MG63 (cell line): Measurements from ENCODE around the gene MIER3. TPM values are rescaled to one million over a fixed set of nuclear protein-coding genes. Genes with fewer than 3 reads are reported as not detected.

Source experiments
- DNase-seq: peaks from one replicate; pipeline ENCODE4 v3.0.0-alpha.2; 2020
- H3K27me3 ChIP-seq: fragments of 250-450 bp; sonication (Bioruptor Pico); 2 replicates; pipeline ENCODE4 v1.5.1; 2020; ENCODE audit warnings: mild to moderate bottlenecking, moderate library complexity
- H3K36me3 ChIP-seq: fragments of 250-450 bp; sonication (Bioruptor Pico); 2 replicates; pipeline ENCODE4 v1.5.1; 2020; ENCODE audit warnings: mild to moderate bottlenecking, moderate library complexity
- H3K4me3 ChIP-seq: fragments of 250-450 bp; sonication (Bioruptor Pico); 2 replicates; pipeline ENCODE4 v1.5.1; 2020; ENCODE audit warnings: mild to moderate bottlenecking, moderate library complexity
- H3K9me3 ChIP-seq: fragments of 250-450 bp; sonication (Bioruptor Pico); 2 replicates; pipeline ENCODE4 v1.5.1; 2020; ENCODE audit warnings: mild to moderate bottlenecking, moderate library complexity
- total RNA-seq: library from RNA; depleted of rRNA; stranded (reverse); fragments of >200 nt; shearing (Covaris generic); gene quantifications from 2 replicates; pipeline ENCODE4 v1.2.3, GENCODE V29; 2014; ENCODE audit warnings: low replicate concordance

Gene MIER3
- total RNA-seq, 1 experiment from 2014 or later: 7.7 TPM

DNA sequence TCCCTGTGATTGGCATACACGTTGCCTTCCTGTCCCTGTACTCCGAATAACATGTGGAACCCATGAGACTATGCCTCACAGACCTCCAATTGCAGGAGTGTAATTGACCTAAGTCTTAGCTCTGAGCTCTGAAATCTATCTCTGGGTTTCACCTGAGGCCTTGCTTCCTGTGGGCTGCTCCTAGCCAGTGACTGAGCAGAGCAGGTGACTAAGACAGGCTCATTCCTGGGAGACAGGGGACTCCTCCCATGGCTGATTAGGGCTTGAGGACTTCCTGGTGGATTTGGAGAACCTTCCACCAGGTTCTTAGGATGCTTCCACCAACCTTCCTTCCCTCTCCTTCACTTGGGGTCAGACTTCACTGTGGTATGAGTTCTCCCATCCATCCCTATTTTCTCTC, 22.3 kb upstream of the MIER3 start:
- H3K4me3 ChIP-seq: no peak overlapping the region
- no peaks in the 10 kb centered on the region for H3K36me3 ChIP-seq
- no peaks in the 10 kb centered on the region for H3K9me3 ChIP-seq
- DNase-seq: no peak
- peaks cover 16% of the 10 kb centered on the region for H3K27me3 ChIP-seq

DNA sequence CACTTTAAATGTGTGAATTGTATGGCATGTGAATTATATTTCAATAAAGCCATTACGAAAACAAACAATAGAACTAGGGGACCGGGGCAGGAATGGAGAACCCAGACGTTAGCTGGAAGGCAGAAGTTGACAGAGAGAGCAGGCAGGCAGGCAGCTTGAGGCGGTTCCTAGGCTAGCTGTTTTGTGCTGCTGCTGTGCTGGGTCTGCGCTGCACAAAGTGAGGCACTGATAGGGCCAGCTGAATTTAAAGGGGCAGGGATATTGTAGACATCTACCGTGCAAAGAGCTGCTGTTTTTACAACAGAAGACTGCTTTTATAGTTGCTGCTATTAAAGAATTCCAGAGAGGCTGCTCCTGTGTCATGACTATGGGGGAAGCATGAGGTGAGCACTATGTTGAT, 21.6 kb upstream of the MIER3 start:
- Histone ChIP-seq H3K9me3 (no peaks in the 10 kb centered on the region), H3K36me3 (no peaks in the 10 kb centered on the region), H3K27me3 (peaks cover 17% of the 10 kb centered on the region), H3K4me3 (no peak overlapping the region)
- DNase-seq: no peak

DNA sequence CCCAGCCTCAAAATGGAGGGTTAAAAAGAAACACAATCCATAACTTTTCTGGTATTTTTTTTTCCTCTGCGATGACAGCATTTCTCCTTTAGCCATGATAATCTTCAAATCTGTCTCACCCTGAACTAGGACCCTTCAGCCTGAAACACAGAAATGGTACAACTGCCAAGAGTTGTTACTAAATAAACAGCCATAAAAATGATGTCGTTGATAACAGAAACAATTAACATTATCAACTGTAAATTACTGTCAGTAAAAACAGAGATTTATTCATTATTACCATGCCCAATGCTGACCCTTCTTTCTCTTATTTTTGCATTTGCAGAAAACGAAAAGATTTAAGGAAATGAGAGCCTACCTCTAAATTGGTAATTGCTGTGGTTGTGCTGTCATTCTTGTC, 19.4 kb upstream of the MIER3 start:
- Histone ChIP-seq H3K4me3 (no peak overlapping the region), H3K36me3 (no peaks in the 10 kb centered on the region), H3K27me3 (peaks cover 20% of the 10 kb centered on the region), H3K9me3 (no peaks in the 10 kb centered on the region)
- no peak for DNase-seq

DNA sequence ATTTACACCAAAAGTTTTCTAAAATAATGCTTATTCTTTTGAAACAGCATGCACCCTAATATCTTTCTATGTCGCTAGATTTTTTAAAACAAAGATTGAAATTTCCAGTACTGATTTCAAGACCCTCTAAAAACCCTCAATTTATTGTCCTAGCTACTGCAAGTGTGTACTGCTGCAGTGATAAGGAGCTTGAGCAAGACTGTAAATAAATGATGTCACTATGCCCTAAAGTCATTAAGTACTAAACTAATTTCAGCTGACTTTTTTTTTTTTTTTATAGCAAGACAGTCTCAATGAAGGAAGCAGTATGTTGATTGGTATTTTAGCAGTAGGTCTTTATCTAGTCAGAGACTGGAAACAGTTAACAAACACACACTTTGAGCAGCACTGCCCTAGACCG, 12.2 kb upstream of the MIER3 start:
- peaks cover 24% of the 10 kb centered on the region for H3K27me3 ChIP-seq
- H3K9me3 ChIP-seq: no peaks in the 10 kb centered on the region
- DNase-seq: no peak
- H3K4me3 ChIP-seq: no peak overlapping the region
- no peaks in the 10 kb centered on the region for H3K36me3 ChIP-seq

DNA sequence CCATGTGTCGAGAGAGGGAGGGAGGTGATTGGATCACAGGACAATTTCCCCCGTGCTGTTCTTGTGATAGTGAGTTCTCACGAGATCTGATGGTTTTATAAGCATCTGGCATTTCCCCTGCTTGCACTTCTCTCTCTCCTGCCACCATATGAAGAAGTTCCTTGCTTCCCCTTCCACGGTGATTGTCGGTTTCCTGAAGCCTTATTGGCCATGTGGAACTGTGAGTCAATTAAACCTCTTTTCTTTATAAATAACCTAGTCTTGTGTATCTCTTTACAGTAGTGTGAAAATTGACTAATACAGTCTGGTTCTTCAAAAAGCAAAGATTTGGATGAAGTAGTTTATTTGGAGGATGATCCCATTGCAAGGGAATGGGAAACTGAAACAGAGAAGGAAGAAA, 11.3 kb upstream of the MIER3 start:
- Histone ChIP-seq H3K4me3 (no peak overlapping the region), H3K27me3 (peaks cover 31% of the 10 kb centered on the region), H3K36me3 (no peaks in the 10 kb centered on the region), H3K9me3 (no peaks in the 10 kb centered on the region)
- no peak for DNase-seq

DNA sequence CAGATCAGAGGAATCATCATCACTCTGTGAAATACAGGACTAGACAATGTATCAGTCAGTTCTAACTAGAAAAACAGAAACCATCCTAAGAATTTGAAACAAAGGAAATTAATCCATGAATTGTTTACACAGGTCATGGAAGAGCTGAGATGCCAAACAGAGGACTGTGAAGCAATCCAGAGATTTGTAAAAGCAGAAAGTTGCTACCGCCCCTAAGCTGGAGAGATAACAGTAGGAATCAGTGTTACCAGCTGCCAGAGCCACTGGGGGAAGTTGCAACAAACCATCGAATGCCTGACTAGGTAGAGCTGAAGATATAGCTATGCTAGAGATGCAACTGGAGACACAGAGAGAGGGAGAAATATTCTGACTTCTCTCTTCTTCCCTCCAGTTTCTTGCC, 10.4 kb upstream of the MIER3 start:
- peaks cover 32% of the 10 kb centered on the region for H3K27me3 ChIP-seq
- no peaks in the 10 kb centered on the region for H3K9me3 ChIP-seq
- H3K4me3 ChIP-seq: no peak overlapping the region
- DNase-seq: no peak
- H3K36me3 ChIP-seq: no peaks in the 10 kb centered on the region

DNA sequence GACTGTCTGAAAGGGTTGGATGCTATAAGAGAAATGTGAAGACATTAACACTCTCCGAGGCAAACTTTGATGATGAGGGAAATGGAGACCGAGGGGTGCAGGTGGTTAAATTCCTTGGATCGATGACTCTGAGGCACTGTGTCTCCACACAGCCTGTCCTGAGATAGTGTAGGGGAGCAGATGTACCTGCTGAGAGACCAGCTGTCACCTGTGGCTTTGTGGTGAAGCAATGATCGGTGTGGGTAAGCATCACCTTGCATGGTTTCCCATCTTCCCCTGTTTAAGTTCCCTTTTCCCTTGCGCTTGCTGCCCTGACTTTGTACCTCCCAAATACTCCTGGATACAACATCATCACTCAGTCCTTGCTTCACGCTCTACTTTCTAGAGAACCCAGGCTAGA, 9.8 kb upstream of the MIER3 start:
- Histone ChIP-seq H3K9me3 (no peaks in the 10 kb centered on the region), H3K4me3 (no peak overlapping the region), H3K27me3 (peaks cover 36% of the 10 kb centered on the region), H3K36me3 (no peaks in the 10 kb centered on the region)
- no peak for DNase-seq

DNA sequence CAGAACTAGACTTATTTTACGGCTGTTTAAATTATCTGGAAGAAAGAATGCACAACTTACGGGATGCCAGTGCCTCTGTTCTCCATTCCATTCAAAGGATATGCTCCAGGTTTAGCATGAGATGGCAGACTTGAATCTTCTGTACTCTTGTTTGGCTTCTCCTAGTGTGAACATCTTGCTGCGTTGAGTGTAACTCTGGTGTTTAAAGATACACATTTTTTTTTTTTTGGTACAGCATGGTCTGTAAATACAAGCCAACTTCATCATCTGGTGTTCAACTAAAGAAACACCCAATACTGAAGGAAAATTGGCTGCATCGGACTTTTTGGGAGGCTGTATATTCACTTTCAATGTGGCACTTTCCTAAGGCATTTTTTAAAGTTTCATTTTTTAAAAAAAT, 7.4 kb upstream of the MIER3 start:
- H3K4me3 ChIP-seq: no peak overlapping the region
- no peaks in the 10 kb centered on the region for H3K36me3 ChIP-seq
- DNase-seq: no peak
- H3K9me3 ChIP-seq: no peaks in the 10 kb centered on the region
- peaks cover 58% of the 10 kb centered on the region for H3K27me3 ChIP-seq

DNA sequence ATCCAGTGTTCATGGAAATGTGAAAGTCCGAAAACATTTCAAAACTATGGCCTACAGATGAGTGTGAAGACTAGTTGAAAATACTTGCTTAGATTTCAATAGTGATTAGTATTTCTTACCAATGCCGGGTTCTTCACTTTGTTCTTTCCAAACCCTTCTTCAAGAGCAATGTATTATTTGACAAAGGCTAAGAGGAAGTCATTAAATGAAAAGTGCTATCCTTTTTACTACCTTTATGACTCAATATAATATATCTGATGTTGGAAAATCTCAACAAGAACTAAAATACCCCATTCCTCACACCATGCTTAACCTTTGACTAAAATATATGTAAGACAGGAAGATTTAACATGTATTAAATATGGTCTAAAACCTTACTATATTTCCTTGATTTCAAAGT, 6.7 kb upstream of the MIER3 start:
- Histone ChIP-seq H3K9me3 (no peaks in the 10 kb centered on the region), H3K36me3 (no peaks in the 10 kb centered on the region), H3K27me3 (peaks cover 63% of the 10 kb centered on the region), H3K4me3 (no peak overlapping the region)
- no peak for DNase-seq

DNA sequence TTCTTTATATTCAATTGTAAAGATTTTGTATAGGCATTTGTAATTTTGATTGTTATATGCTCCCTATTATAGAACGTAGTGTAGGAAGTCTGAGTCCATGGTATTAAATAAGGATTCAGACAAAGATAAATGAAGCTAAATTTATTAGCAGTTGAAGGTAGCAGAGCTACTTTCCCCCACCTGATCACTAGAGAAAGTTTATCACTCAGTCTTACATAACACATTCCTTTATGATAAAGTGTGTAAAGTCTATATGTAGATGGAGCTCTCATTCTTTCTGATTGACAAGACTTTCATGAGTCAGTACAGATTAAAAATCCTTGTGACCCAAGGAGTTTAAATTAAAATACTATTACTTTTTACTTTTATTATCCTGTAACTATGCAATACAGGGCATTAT, 2.3 kb upstream of the MIER3 start:
- no peak for DNase-seq
- peaks cover 47% of the 10 kb centered on the region for H3K27me3 ChIP-seq
- no peaks in the 10 kb centered on the region for H3K9me3 ChIP-seq
- no peak overlapping the region for H3K4me3 ChIP-seq
- peaks cover 9% of the 10 kb centered on the region for H3K36me3 ChIP-seq

DNA sequence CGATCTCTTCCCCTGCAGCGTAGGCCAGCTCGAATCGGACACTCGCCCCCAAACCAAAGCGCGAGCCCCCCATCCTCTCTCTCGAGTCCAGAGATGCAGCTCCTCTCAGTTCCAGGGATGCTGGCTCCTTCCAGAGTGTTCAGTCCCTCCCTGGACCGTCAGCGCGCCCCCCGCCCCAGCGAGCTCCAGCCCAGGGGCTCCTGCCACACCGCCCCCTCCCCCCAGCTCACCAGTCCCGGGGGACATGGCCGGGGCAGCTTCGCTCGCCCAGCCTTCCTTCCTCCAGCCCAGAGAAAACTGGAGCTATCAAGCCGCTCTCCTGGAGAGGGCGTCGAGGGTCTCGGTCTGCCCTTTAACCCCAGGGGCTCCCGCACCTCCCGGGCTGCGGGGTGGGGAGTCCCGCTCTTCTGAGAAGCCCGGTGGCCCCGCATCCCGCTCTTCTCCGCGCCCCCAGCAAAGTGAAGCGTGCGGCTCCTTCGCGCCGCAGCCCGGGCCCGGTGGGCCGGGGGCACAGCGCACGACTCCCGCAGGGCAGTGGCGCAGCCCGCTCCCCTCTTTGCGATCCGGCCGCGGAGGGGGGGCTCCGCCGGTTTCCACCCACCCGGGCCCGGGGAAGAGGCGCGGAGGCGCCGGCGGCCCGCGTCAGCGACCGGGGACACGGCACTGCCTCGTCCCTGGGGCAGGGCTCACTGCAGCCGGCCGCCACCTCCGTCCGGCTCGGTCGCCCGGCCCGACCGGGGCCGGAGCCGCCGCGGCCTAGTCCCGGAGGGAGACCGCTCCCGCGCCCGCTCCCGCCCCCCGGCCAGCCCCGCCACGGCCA, 587 bp downstream of the MIER3 start:
- no peaks in the 10 kb centered on the region for H3K9me3 ChIP-seq
- H3K4me3 ChIP-seq: peak overlapping the region; percentile 80
- H3K27me3 ChIP-seq: peaks cover 27% of the 10 kb centered on the region
- H3K36me3 ChIP-seq: peaks cover 31% of the 10 kb centered on the region
- DNase-seq: peak; percentile 28

DNA sequence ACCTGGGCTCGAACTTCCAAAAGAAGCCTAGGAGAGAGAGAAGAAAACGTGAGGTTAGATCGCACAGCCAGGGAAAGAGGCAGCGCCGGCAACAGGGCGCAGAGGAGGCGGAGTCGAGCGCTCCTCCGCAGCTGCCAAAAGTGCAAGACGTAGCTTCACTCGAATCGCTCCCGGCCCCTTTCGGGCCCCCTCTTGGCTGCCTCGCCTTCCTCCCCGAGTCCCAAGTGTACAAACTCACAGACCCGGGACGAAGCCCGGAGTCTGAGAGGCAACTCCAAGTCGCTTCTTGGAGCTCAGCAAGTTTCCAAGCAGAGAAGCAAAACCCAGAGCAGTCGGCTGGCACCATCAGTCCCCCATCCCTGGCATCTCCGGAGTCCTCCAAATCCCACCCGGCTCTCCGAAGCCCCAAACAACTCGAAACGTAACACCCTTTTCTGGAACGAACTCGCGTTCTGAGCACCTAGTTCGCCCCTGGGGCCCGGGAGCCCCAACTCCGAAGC, 1.2 kb downstream of the MIER3 start:
- H3K36me3 ChIP-seq: peaks cover 37% of the 10 kb centered on the region
- H3K9me3 ChIP-seq: no peaks in the 10 kb centered on the region
- peak; percentile 75 for DNase-seq
- peaks cover 21% of the 10 kb centered on the region for H3K27me3 ChIP-seq
- H3K4me3 ChIP-seq: peak overlapping the region; percentile 80

DNA sequence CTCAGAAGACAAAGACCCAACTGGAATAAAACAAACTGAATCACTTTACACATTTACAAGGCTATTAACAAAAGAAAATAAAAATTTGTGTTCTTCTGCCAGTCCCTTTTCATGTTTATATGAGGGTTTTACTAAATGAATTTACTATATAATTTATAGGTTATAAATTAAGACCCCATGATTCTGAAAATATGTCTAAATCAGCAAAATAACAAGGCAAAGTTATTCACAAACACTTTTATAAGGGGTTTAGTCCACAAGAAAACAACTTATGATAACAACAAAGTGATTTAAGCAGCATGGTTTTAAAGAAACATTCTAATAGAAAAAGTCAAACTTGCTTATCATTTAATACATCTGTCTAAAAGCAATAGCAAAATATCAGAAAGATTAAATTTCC, 4.9 kb downstream of the MIER3 start:
- no peaks in the 10 kb centered on the region for H3K27me3 ChIP-seq
- no peak overlapping the region for H3K4me3 ChIP-seq
- H3K9me3 ChIP-seq: no peaks in the 10 kb centered on the region
- DNase-seq: no peak
- H3K36me3 ChIP-seq: peaks cover 57% of the 10 kb centered on the region

DNA sequence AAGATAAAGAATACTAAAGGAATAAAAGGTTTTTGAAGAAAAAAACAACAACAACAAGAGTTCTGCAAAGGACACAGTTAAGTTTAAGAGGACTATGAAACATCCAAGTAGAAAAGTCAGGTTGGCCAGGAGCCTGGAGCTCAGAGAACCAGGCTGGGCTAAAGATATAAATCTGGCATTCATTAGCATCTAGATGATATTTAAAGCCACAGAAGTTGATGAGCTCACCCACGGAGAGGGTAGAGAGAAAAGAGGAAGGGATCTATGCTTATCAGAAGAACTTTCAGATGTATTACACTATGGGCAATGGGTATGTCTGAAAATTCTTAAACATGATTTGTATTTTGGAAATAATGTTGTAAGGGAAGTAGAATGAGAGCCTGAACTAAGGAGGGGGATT, 9.9 kb downstream of the MIER3 start:
- no peaks in the 10 kb centered on the region for H3K9me3 ChIP-seq
- no peak overlapping the region for H3K4me3 ChIP-seq
- no peaks in the 10 kb centered on the region for H3K27me3 ChIP-seq
- DNase-seq: no peak
- H3K36me3 ChIP-seq: peaks cover 47% of the 10 kb centered on the region

DNA sequence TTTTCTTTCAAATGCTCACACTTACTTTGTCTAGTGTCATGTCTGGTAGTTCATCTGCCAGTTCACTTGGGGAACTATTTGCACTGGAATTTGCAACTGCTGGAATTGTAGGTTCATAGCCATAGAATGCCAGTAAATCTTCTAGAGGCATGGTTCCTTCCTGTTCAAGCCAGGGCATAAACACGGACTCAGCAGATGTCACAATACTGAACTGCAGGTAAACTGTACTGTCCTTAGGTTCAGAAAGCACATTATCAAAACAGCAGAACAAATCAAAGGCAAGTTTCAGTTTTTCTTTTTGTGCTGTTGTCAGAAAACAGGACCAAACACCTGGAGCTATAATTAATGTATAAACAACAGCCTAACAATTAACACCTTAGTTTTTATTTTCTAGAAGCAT, 13.1 kb downstream of the MIER3 start:
- no peaks in the 10 kb centered on the region for H3K27me3 ChIP-seq
- H3K9me3 ChIP-seq: no peaks in the 10 kb centered on the region
- no peak overlapping the region for H3K4me3 ChIP-seq
- no peak for DNase-seq
- peaks cover 54% of the 10 kb centered on the region for H3K36me3 ChIP-seq

DNA sequence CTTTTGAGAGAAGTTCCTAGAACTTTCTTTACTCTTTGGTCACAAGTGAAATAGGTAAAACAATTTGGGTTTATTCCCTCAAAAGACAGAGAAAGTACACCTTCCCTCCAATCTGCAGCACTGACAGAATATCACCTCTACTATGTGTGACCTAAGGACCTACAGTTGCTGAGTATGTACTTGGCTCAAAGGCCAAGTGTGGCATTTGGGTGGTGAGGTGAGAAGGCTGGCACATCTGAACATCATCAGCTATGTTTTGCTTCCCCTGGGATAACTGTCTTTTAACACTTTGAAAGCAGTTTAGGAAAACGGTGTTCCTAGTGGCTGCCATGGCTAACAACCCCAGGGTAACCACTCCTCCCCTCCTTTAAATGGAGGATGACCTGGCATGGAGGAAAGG, 17.6 kb downstream of the MIER3 start:
- Histone ChIP-seq H3K9me3 (no peaks in the 10 kb centered on the region), H3K27me3 (no peaks in the 10 kb centered on the region), H3K36me3 (peaks cover 56% of the 10 kb centered on the region), H3K4me3 (no peak overlapping the region)
- no peak for DNase-seq

DNA sequence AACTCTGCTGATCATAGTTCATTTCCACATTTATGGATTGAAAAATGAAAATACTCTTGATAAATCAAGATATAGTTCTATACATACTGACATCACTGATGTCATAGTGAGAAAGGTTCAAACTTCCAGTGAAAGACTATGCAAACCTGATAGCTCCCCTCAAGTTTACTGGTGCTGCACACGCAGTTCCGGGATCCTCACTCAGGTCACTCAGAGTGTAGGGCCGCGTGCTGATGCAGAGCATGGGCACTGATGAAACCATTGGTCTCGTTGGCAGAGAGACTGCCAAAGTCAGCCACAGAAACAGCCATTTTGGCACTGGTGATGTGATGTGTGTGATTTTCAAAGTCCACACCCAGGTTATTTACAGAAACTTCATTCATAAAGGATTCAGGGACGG, 29.0 kb downstream of the MIER3 start:
- Histone ChIP-seq H3K36me3 (peaks cover 42% of the 10 kb centered on the region), H3K27me3 (no peaks in the 10 kb centered on the region), H3K9me3 (no peaks in the 10 kb centered on the region), H3K4me3 (no peak overlapping the region)
- no peak for DNase-seq

DNA sequence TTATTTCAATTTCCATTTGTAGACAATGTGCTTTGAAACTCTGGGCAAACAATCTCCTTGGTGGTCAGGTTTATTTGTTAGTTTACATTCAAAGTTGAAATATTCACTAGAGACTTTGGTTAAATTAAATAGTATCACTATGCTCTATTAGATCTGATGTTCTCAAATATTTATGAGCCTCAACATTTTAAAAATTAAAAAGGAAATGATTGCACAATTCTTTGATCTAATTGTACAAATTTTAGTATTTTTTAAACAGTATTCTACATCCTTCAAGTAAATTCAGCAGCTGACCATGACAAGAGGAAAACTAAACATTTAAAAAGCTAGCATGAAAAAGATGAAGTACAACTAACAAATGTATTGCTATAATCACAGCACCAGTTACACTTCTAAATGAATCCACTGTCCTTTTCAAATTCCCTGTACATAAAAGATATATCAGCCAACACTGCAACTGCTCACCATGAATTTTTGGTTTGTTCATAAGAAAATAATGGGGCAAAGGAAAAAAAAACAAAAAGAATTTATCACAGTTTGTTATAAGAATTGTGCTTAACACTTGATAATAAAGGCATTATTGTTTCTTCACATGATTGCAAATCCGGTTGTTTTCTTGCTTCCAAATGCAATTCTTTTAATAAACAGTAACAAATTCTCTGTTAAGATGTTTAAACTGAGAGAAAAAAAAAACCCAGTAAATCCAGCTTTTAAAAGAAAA, 31.8 kb downstream of the MIER3 start:
- Histone ChIP-seq H3K4me3 (no peak overlapping the region), H3K27me3 (no peaks in the 10 kb centered on the region)

More for the DNA sequence above, 31.8 kb downstream of the MIER3 start:
- peaks cover 35% of the 10 kb centered on the region for H3K36me3 ChIP-seq
- no peaks in the 10 kb centered on the region for H3K9me3 ChIP-seq
- no peak for DNase-seq
